SK-N-SH (cell line): ENCODE data around the gene WWTR1. TPM values are rescaled to one million over a fixed set of nuclear protein-coding genes. Genes with fewer than 3 reads are reported as not detected.

Source experiments
- CTCF ChIA-PET: fragments of 300-600, 350-600 bp; formaldehyde crosslinking; extraction: SDS; loops from one replicate; lab custom pipeline; 2021; lab: Yijun Ruan, JAX
- POLR2A ChIA-PET: fragments of 350-600 bp; sonication (Branson Sonifier 250); formaldehyde crosslinking; extraction: SDS; loops from one replicate; lab custom pipeline; 2020; ENCODE audit warnings: antibody characterized with exemption, inconsistent platforms; lab: Yijun Ruan, JAX
- DNase-seq: peaks from one replicate; pipeline ENCODE4 v3.0.0; 2012
- H2AFZ ChIP-seq: fragments of 200-600 bp; sonication (generic); 2 replicates; pipeline ENCODE4 v1.8.1; 2016; ENCODE audit warnings: antibody characterized with exemption, mild to moderate bottlenecking, low read depth
- H3F3A ChIP-seq: fragments of 200-600 bp; sonication (generic); replicated peaks from 2 replicates; pipeline ENCODE3; 2016; ENCODE audit warnings: antibody characterized with exemption, mild to moderate bottlenecking; ENCODE audit not compliant: insufficient read depth
- H3K27ac ChIP-seq, 2 experiments: fragments of 200-500 bp in 1 of 2; fragments of 200-600 bp in 1 of 2; sonication (Bioruptor generic) in 1 of 2; sonication (generic), shearing (Covaris generic) in 1 of 2; 2 replicates each; pipeline versions ENCODE4 v1.5.1 to v1.6.1; 2014 to 2016; ENCODE audit warnings: low read depth in 2 of 2, inconsistent platforms in 1 of 2, low read length in 1 of 2, mild to moderate bottlenecking in 1 of 2, mixed read lengths in 1 of 2
- H3K27me3 ChIP-seq: fragments of 200-600 bp; sonication (generic), shearing (Covaris generic); 2 replicates; pipeline ENCODE4 v1.6.1; 2016; ENCODE audit warnings: mixed run types; ENCODE audit not compliant: insufficient read depth
- H3K36me3 ChIP-seq, 2 experiments: fragments of 200-500 bp in 1 of 2; fragments of 200-600 bp in 1 of 2; sonication (Bioruptor generic) in 1 of 2; sonication (generic) in 1 of 2; replicated peaks in 1 of 2; 2 replicates each; pipeline versions ENCODE3 to v1.5.1; 2014 to 2016; ENCODE audit warnings: low read length in 1 of 2, mild to moderate bottlenecking in 1 of 2; ENCODE audit not compliant: insufficient read depth in 2 of 2, control insufficient read depth in 1 of 2
- H3K4me1 ChIP-seq, 2 experiments: fragments of 200-500 bp in 1 of 2; fragments of 200-600 bp in 1 of 2; sonication (Bioruptor generic) in 1 of 2; sonication (generic), shearing (Covaris generic) in 1 of 2; 2 replicates each; pipeline versions ENCODE4 v1.5.1 to v1.6.1; 2014 to 2016; ENCODE audit warnings: low read depth in 1 of 2, low read length in 1 of 2, mixed run types in 1 of 2; ENCODE audit not compliant: insufficient read depth in 2 of 2, control insufficient read depth in 1 of 2
- H3K4me2 ChIP-seq: fragments of 200-600 bp; sonication (generic), shearing (Covaris generic); 2 replicates; pipeline ENCODE4 v1.6.1; 2017; ENCODE audit warnings: mixed run types
- H3K4me3 ChIP-seq, 2 experiments: fragments of 200-500 bp in 1 of 2; fragments of 200-600 bp in 1 of 2; sonication (Bioruptor generic) in 1 of 2; sonication (generic), shearing (Covaris generic) in 1 of 2; 2 replicates each; pipeline versions ENCODE4 v1.5.1 to v1.8.1; 2014 to 2016; ENCODE audit warnings: low read depth in 2 of 2, inconsistent platforms in 1 of 2, low read length in 1 of 2, mild to moderate bottlenecking in 1 of 2, mixed read lengths in 1 of 2, moderate library complexity in 1 of 2
- H3K79me2 ChIP-seq: fragments of 200-600 bp; sonication (generic); 2 replicates; pipeline ENCODE4 v1.8.1; 2017; ENCODE audit warnings: mild to moderate bottlenecking; ENCODE audit not compliant: insufficient read depth
- H3K9ac ChIP-seq: fragments of 200-600 bp; sonication (generic); 2 replicates; pipeline ENCODE4 v1.6.1; 2017; ENCODE audit warnings: mixed run types
- H3K9me2 ChIP-seq: fragments of 200-600 bp; sonication (generic); 2 replicates; pipeline ENCODE4 v1.6.1; 2017; ENCODE audit warnings: mixed run types
- H3K9me3 ChIP-seq: fragments of 200-600 bp; sonication (generic); 2 replicates; pipeline ENCODE4 v1.6.1; 2017; ENCODE audit warnings: mixed run types, mild to moderate bottlenecking, moderate library complexity
- H4K20me1 ChIP-seq: fragments of 200-600 bp; sonication (generic); 2 replicates; pipeline ENCODE4 v1.6.1; 2017; ENCODE audit warnings: mild to moderate bottlenecking, mixed run types; ENCODE audit not compliant: insufficient read depth
- CTCF ChIP-seq: fragments of 200-600 bp; sonication (generic); IDR thresholded peaks from 2 replicates; pipeline ENCODE4 v1.6.1; 2017; ENCODE audit warnings: antibody characterized with exemption, mild to moderate bottlenecking, moderate library complexity
- ELF1 ChIP-seq: IDR thresholded peaks from 2 replicates; pipeline ENCODE4 v1.4.0; 2012
- EP300 ChIP-seq, 2 experiments: IDR thresholded peaks; 2 replicates each; pipeline versions ENCODE4 v1.4.0 to v1.6.1; 2012; ENCODE audit warnings: borderline replicate concordance in 1 of 2, low read depth in 1 of 2, low read length in 1 of 2
- FOXJ3 ChIP-seq: sonication (generic); formaldehyde crosslinking; IDR thresholded peaks from 2 replicates; pipeline ENCODE4 v1.5.1; 2020; ENCODE audit warnings: mild to moderate bottlenecking, missing genetic modification reagents
- FOXM1 ChIP-seq: IDR thresholded peaks from 2 replicates; pipeline ENCODE4 v1.4.0; 2012; ENCODE audit warnings: low read depth, mild to moderate bottlenecking
- JUND ChIP-seq: IDR thresholded peaks from 2 replicates; pipeline ENCODE4 v1.4.0; 2012
- MAX ChIP-seq: IDR thresholded peaks from 2 replicates; pipeline ENCODE4 v1.4.0; 2012; ENCODE audit warnings: low read depth
- NRF1 ChIP-seq: IDR thresholded peaks from 2 replicates; pipeline ENCODE4 v1.6.1; 2012; ENCODE audit warnings: low read depth, mild to moderate bottlenecking, low read length
- POLR2AphosphoS5 ChIP-seq: IDR thresholded peaks from 2 replicates; pipeline ENCODE4 v1.6.1; 2012; ENCODE audit warnings: low read depth, low read length
- REST ChIP-seq: IDR thresholded peaks from 2 replicates; pipeline ENCODE4 v1.6.1; 2012; ENCODE audit warnings: mild to moderate bottlenecking, low read depth, low read length, moderate library complexity
- SIN3A ChIP-seq: IDR thresholded peaks from 2 replicates; pipeline ENCODE4 v1.6.1; 2012; ENCODE audit warnings: low read depth, mild to moderate bottlenecking, low read length, moderate library complexity, borderline replicate concordance
- SMC3 ChIP-seq: IDR thresholded peaks from 2 replicates; pipeline ENCODE4 v1.6.1; 2012; ENCODE audit warnings: low read depth, low read length, improper control_type of control experiment
- TAF1 ChIP-seq: IDR thresholded peaks from 2 replicates; pipeline ENCODE4 v1.6.1; 2012; ENCODE audit warnings: low read depth, mild to moderate bottlenecking, low read length, moderate library complexity, borderline replicate concordance
- USF1 ChIP-seq: IDR thresholded peaks from 2 replicates; pipeline ENCODE4 v1.4.0; 2012; ENCODE audit warnings: low read depth, borderline replicate concordance
- USF2 ChIP-seq: fragments of 150-350 bp; IDR thresholded peaks from 2 replicates; pipeline ENCODE4 v1.6.1; 2017; ENCODE audit warnings: antibody characterized with exemption, low read length, low read depth, borderline replicate concordance
- WGBS: methylation state at CpG from one replicate; pipeline ENCODE4 v1.1.6; 2017; ENCODE audit warnings: low lambda C conversion rate; 5-methylcytosine and 5-hydroxymethylcytosine counted together
- polyA plus RNA-seq, 3 experiments: library from polyadenylated mRNA; depleted of rRNA; stranded (reverse); fragments of >200 nt; gene quantifications; 2 replicates each; pipeline ENCODE4 v1.2.3, GENCODE V29; 2012

WWTR1 gene
- polyA plus RNA-seq, 1 of the 3 experiments (the other 2 are of a cell fraction), result 60.6 TPM

- no peaks in the 10 kb centered on the region for H3K36me3 ChIP-seq
- no peaks in the 10 kb centered on the region for H3K9me2 ChIP-seq
- POLR2A ChIA-PET, result no interaction called here
- no peak overlapping the region for H3K4me3 ChIP-seq
- no peak overlapping the region for H3K4me2 ChIP-seq
- H2AFZ ChIP-seq, result no peak overlapping the region
- no peaks in the 10 kb centered on the region for H3K27me3 ChIP-seq
- peaks cover 0 to 77% of the 10 kb centered on the region in 2 experiments; a peak in 3 of 4 replicates for H3K4me1 ChIP-seq
- TF ChIP-seq POLR2AphosphoS5, result no peak
- TF ChIP-seq USF2, result no peak
- no peak for TF ChIP-seq MAX
- TF ChIP-seq SIN3A, result no peak
- no peak for TF ChIP-seq ELF1
- no peak for TF ChIP-seq FOXJ3 (CRISPR knock-in tag)
- no peak for TF ChIP-seq TAF1
- TF ChIP-seq SMC3, result no peak
- TF ChIP-seq REST, result no peak
- no peak for TF ChIP-seq JUND
- TF ChIP-seq FOXM1, result no peak
- no peak for TF ChIP-seq CTCF
- no peak for TF ChIP-seq EP300 (IDR thresholded peaks at IDR 0.05; ENCODE audit: borderline replicate concordance in 1 of 2, low read depth in 1 of 2, low read length in 1 of 2)
- no peak for TF ChIP-seq USF1
- no peak for TF ChIP-seq NRF1
- TF ChIP-seq, all 33 proteins: peak for 0
- Histone ChIP-seq H3F3A (peaks cover 45% of the 10 kb centered on the region), H3K9me3 (no peaks in the 10 kb centered on the region), H3K79me2 (peaks cover 58% of the 10 kb centered on the region), H3K9ac (no peak overlapping the region), H3K27ac (no peak overlapping the region; a peak in 1 of 4 replicates), H4K20me1 (no peaks in the 10 kb centered on the region)
- no peak for DNase-seq
- WGBS, result 87% methylated on average over 5 of the region's 5 CpGs
- CTCF ChIA-PET, result interaction anchor here (1.1 kb wide), 1 partner anchor 15 kb away, joined by 3 read pairs; no protein-coding TSS in a partner anchor
Measured at GRCh38 chr3:149583921-149584635, 73.7 kb downstream of the WWTR1 start.
